Esophagus muscularis mucosa (tissue), 4 donors: ENCODE measurements around the gene KCNJ9.

Experiments used
- CTCF ChIP-seq, 3 experiments: fragments of 200-600 bp in 2 of 3; fragments of 450-650 bp in 1 of 3; sonication (generic) in 2 of 3; IDR thresholded peaks; one replicate each; pipeline ENCODE4 v1.5.1; 2017 to 2019; ENCODE audit warnings: antibody characterized with exemption in 3 of 3, mild to moderate bottlenecking in 2 of 3, moderate library complexity in 1 of 3
- EP300 ChIP-seq: sonication (generic); formaldehyde crosslinking; IDR thresholded peaks from one replicate; pipeline ENCODE4 v1.6.1; 2017; ENCODE audit warnings: antibody characterized with exemption
- POLR2A ChIP-seq: fragments of 450-650 bp; IDR thresholded peaks from one replicate; pipeline ENCODE4 v1.6.1; 2017; ENCODE audit warnings: antibody characterized with exemption, moderate library complexity, mild to moderate bottlenecking, low read depth

DNA sequence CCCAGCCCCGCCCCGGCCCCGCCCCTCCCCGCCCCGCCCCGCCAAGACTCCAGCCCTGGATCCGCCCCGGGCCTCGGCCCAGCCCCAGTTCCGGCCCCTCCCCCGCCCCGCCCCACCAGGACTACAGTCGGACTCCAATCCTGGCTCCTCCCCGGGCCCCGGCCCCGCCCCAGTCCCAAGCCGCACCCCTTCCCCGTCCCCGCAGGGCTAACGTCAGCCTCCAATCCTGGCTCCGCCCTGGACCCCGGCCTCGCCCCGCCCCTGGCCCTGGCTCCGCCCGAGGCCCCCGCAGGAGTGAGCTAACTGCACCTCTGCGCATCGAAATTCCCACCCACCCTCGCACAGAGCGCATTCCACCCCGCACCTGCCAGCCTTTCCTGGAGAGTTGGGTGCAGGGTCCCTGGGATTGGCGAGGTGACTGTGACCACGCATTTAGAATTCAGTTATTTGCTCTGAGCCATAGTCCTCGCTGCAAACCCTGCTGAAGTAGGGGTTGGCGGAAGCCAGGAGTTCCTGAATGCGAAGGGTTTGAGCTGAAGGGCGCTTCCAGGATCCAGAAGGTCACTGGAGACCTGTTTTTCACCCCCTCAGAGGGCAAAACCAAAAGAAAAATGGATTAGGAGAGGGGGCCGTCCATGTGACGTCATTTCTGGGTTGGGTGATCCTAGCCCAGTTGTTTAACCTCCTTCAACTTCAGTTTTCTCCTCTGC lies 17.7 kb downstream of the KCNJ9 start:
- no peak for TF ChIP-seq POLR2A
- no peak for TF ChIP-seq CTCF (IDR thresholded peaks at IDR 0.05)
- TF ChIP-seq EP300 = no peak
